HG03064 (cell line): ENCODE measurements around the gene SPC24.
"Not testable (repeated sequence)": the region's sequence is repeated elsewhere in the genome, so short reads cannot be mapped to it uniquely, and the experiment has no call there.

Experiments
- ATAC-seq: cut with Tn5 transposase; IDR thresholded peaks from one replicate; pipeline ENCODE4 v1.9.1; 2021; ENCODE audit warnings: low read depth; ENCODE audit not compliant: unreplicated experiment

SPC24 gene

GRCh38 chr19:11098327-11098726 is 57.3 kb downstream of the SPC24 start:
- no peak for ATAC-seq

- ATAC-seq: not testable (repeated sequence)
Observed at GRCh38 chr19:11097367-11097766, 58.2 kb downstream of the SPC24 start.

- ATAC-seq: no peak
Observed at GRCh38 chr19:11096210-11096841, 59.3 kb downstream of the SPC24 start.
